Upper lobe of left lung (tissue), 6 donors: Measurements from ENCODE around the gene CHRM3. TPM values are rescaled to one million over a fixed set of nuclear protein-coding genes. Genes with fewer than 3 reads are reported as not detected.
A peak's percentile ranks its signal among the peaks of the same experiment; 100 is the strongest.
"Not testable (repeated sequence)": the region's sequence is repeated elsewhere in the genome, so short reads cannot be mapped to it uniquely, and the experiment has no call there.

Source experiments
- ATAC-seq, 2 donors: fragments of 200-7000 bp; cut with Tn5 transposase; one replicate each; pipeline ENCODE4 v1.9.1; 2022; ENCODE audit warnings: mild to moderate bottlenecking in 2 of 2, moderate library complexity in 2 of 2; ENCODE audit not compliant: low FRiP score in 2 of 2
- DNase-seq, 2 donors: peaks; one replicate each; pipeline ENCODE4 v3.0.0-alpha.2; 2019 to 2020
- H3K27ac ChIP-seq, 4 donors: fragments of 200-600 bp; sonication (generic); one replicate each; pipeline ENCODE4 v1.5.1; 2016 to 2019
- H3K27me3 ChIP-seq, 4 donors: fragments of 200-600 bp; sonication (generic); one replicate each; pipeline ENCODE4 v1.5.1; 2017 to 2019
- H3K36me3 ChIP-seq, 4 donors: fragments of 200-600 bp; sonication (generic); one replicate each; pipeline ENCODE4 v1.5.1; 2016 to 2019
- H3K4me1 ChIP-seq, 4 donors: fragments of 200-600 bp; sonication (generic); one replicate each; pipeline ENCODE4 v1.5.1; 2018 to 2019
- H3K4me3 ChIP-seq, 4 donors: fragments of 200-600 bp; sonication (generic); one replicate each; pipeline ENCODE4 v1.5.1; 2017 to 2019; ENCODE audit warnings: mild to moderate bottlenecking in 2 of 4, moderate library complexity in 1 of 4
- H3K9me3 ChIP-seq, 4 donors: fragments of 200-600 bp; sonication (generic); one replicate each; pipeline ENCODE4 v1.5.1; 2018 to 2019
- EP300 ChIP-seq, 4 donors: sonication (generic); formaldehyde crosslinking; IDR thresholded peaks; one replicate each; pipeline ENCODE4 v1.5.1; 2017; ENCODE audit warnings: antibody characterized with exemption in 4 of 4, control low read depth in 2 of 4
- POLR2A ChIP-seq, 4 donors: fragments of 450-650 bp; IDR thresholded peaks; one replicate each; pipeline ENCODE4 v1.5.1; 2016 to 2017; ENCODE audit warnings: antibody characterized with exemption in 4 of 4, mild to moderate bottlenecking in 2 of 4
- POLR2AphosphoS5 ChIP-seq, 2 donors: sonication (generic); formaldehyde crosslinking; IDR thresholded peaks; one replicate each; pipeline ENCODE4 v1.5.1; 2017; ENCODE audit warnings: antibody characterized with exemption in 2 of 2
- WGBS, 2 donors: methylation state at CpG; one replicate each; pipeline ENCODE4 v1.1.5; 2017 to 2018; 5-methylcytosine and 5-hydroxymethylcytosine counted together
- total RNA-seq, 6 donors: library from RNA; depleted of rRNA in 4 of 6; stranded (reverse); fragments of >200 nt in 4 of 6; gene quantifications; one replicate each; pipeline versions ENCODE4 v1.1.0 to v1.2.1, GENCODE V29; 2016 to 2021
- TF ChIP-seq, protein P1 (sequence below), 6 experiments: fragments of 450-650 bp in 4 of 6; fragments of 200-600 bp in 2 of 6; sonication (generic) in 2 of 6; IDR thresholded peaks; one replicate each; pipeline ENCODE4 v1.5.1; 2016 to 2019; ENCODE audit warnings: antibody characterized with exemption in 6 of 6
- donor health status: DM: no; HTN: no; CAD: no; lungs with moderate emphysema.
- donor health status: DM: no; HTN: yes; CAD: no; lungs with severe emphysema.

The CHRM3 gene
- total RNA-seq, 6 donors from 2014 or later, result 3.1 to 9.7 (median 5.6) TPM

DNA sequence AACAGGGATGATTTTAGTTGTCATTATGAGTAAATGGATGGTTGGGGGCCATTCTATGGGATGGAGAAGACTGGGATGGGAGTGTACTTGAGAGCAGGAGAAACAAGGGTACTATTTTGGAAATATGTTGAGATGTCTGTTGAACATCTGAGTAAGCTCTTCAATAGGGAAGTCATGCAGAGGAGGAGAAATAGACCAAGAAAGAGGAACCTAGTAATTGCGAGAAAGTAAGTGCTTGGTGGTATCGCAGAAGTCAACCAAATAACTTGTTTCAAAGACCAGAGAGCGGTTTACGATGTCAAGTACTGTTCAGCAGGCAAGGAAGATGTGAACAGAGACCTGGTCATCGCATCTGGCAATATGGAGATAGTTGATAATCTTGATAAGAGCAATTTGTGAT lies 22.4 kb upstream of the CHRM3 start:
- DNase-seq, result no peak
- Histone ChIP-seq H3K27me3 (no peaks in the 10 kb centered on the region), H3K27ac (no peak overlapping the region), H3K9me3 (no peaks in the 10 kb centered on the region), H3K36me3 (no peaks in the 10 kb centered on the region), H3K4me3 (no peak overlapping the region), H3K4me1 (no peaks in the 10 kb centered on the region)
- WGBS, 2 donors, result 70 to 86% methylated on average over 5 of the region's 5 CpGs
- peak in 1 of 2 donors; percentile 23 for ATAC-seq
- TF ChIP-seq POLR2A (IDR thresholded peaks at IDR 0.05) (no peak), POLR2AphosphoS5 (IDR thresholded peaks at IDR 0.05) (no peak), EP300 (IDR thresholded peaks at IDR 0.05) (no peak)
- TF ChIP-seq, protein P1, sequence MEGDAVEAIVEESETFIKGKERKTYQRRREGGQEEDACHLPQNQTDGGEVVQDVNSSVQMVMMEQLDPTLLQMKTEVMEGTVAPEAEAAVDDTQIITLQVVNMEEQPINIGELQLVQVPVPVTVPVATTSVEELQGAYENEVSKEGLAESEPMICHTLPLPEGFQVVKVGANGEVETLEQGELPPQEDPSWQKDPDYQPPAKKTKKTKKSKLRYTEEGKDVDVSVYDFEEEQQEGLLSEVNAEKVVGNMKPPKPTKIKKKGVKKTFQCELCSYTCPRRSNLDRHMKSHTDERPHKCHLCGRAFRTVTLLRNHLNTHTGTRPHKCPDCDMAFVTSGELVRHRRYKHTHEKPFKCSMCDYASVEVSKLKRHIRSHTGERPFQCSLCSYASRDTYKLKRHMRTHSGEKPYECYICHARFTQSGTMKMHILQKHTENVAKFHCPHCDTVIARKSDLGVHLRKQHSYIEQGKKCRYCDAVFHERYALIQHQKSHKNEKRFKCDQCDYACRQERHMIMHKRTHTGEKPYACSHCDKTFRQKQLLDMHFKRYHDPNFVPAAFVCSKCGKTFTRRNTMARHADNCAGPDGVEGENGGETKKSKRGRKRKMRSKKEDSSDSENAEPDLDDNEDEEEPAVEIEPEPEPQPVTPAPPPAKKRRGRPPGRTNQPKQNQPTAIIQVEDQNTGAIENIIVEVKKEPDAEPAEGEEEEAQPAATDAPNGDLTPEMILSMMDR (IDR thresholded peaks at IDR 0.05), result no peak

DNA sequence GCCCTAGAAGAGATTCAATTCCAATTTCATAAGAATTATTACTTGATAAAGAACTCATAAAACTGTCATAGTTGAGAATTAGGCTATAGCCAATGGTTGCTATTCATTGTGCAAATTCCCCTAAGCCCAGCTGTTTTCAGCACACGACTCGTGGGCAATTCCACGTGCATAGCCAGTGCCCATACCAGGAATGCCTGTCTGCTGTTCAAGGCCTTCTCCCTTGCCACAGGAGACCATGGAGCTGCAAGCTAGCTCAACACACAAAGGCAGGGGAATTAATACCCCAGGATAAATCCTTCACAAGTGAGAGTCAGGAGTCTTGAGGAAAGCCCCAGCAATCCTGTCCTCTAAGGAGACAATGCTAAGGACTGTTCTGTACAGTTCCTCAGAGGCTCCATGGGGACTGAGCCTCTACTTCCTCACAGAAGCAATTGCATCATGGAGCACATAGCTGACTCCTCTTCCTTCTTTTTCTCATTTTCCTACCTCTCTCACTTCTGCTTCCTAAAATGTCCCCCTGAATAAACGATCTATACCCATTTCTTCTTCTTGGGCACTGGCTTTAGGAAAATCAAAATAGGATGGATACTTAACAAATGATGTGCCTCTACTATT lies 19.1 kb upstream of the CHRM3 start:
- Histone ChIP-seq H3K4me1 (no peaks in the 10 kb centered on the region), H3K36me3 (no peaks in the 10 kb centered on the region), H3K27ac (no peak overlapping the region), H3K9me3 (no peaks in the 10 kb centered on the region), H3K4me3 (no peak overlapping the region), H3K27me3 (no peaks in the 10 kb centered on the region)
- TF ChIP-seq POLR2A (IDR thresholded peaks at IDR 0.05) (no peak), POLR2AphosphoS5 (IDR thresholded peaks at IDR 0.05) (no peak), EP300 (IDR thresholded peaks at IDR 0.05) (no peak)
- TF ChIP-seq, protein P1 (IDR thresholded peaks at IDR 0.05), result no peak
- no peak for DNase-seq
- ATAC-seq, result peak in 1 of 2 donors; percentile 68
- 82 to 88% methylated on average over 4 of the region's 4 CpGs for WGBS, 2 donors

DNA sequence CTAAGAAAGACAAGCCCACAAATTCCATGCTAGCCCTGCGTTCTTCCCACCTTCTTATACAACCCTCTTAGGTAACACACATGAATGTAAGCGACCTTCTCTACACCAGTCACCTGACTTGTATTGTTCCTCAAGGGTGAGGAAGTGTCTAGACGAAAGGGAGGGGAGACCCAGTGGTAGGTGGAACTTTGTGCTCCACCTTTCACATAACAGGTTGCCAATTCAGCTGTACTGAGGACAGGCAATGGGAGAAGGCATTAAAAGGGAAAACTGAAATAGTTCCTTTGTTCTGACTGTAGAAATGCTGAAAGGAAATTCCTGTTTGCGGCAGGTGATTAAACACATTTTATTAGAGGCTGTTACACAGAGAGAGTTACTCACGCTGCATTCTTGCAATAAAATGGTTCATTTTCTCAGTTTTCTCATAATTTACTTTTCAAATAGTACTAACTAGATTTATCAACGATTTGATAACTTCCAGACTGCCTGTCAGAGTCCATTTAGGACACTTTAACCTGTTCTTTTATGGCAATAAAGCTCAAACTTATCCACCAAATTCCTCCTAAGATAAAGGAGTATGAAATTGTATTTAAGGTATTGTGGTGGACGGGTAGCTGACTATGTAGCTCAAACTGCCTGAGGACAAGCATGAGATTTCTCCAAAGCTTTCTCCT lies 17.8 kb upstream of the CHRM3 start:
- Histone ChIP-seq H3K4me1 (no peaks in the 10 kb centered on the region), H3K9me3 (no peaks in the 10 kb centered on the region), H3K27ac (no peak overlapping the region), H3K27me3 (no peaks in the 10 kb centered on the region), H3K4me3 (no peak overlapping the region), H3K36me3 (no peaks in the 10 kb centered on the region)
- no peak for ATAC-seq
- WGBS, 2 donors, result 56% methylated on average over 7 of the region's 7 CpGs
- TF ChIP-seq, protein P1 (IDR thresholded peaks at IDR 0.05), result no peak
- no peak for TF ChIP-seq POLR2A (IDR thresholded peaks at IDR 0.05)
- TF ChIP-seq EP300 (IDR thresholded peaks at IDR 0.05), result no peak
- no peak for TF ChIP-seq POLR2AphosphoS5 (IDR thresholded peaks at IDR 0.05)
- DNase-seq, result no peak

DNA sequence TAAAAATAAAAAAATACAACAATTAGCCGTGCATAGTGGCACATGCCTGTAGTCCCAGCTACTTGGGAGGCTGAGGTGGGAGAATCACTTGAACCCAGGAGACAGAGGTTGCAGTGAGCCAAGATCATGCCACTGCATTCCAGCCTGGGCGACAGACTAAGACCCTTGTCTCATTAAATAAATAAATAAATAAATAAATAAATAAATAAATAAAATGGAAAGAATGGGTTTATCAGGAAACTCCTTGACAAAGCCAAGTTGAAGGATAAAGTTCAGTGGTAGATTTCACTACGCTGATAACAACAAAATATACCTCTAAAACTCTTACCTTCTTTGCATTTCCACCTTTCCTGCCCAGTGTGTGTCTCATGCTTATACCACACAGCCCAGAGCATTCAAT lies 15.5 kb upstream of the CHRM3 start:
- not testable (repeated sequence) for DNase-seq, H3K27ac ChIP-seq, H3K4me3 ChIP-seq, ATAC-seq, H3K36me3 ChIP-seq, H3K9me3 ChIP-seq, H3K4me1 ChIP-seq, H3K27me3 ChIP-seq
- WGBS, 2 donors, result 62 to 74% methylated on average over 3 of the region's 3 CpGs

DNA sequence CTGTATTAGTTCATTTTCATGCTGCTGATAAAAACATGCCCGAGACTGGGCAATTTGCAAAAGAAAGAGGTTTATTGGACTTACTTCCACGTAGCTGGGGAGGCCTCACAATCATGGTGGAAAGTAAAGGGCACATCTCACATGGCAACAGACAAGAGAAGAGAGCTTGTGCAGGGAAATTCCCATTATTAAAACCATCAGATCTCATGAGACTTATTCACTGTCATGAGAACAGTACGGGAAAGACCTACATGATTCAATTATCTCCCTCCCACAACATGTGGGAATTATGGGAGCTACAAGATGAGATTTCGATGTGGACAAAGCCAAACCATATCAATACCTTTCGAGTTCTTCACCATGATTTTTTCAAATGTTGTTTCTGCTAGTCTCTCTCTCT lies 3.7 kb upstream of the CHRM3 start:
- 90 to 93% methylated on average over 5 of the region's 5 CpGs for WGBS, 2 donors
- ATAC-seq, result no peak
- TF ChIP-seq, protein P1 (IDR thresholded peaks at IDR 0.05), result no peak
- TF ChIP-seq POLR2AphosphoS5 (IDR thresholded peaks at IDR 0.05), result no peak
- no peak for TF ChIP-seq POLR2A (IDR thresholded peaks at IDR 0.05)
- no peak for TF ChIP-seq EP300 (IDR thresholded peaks at IDR 0.05)

More for the DNA sequence above, 3.7 kb upstream of the CHRM3 start:
- no peak for DNase-seq
- Histone ChIP-seq H3K4me1 (peaks cover 17 to 20% (median 17%) of the 10 kb centered on the region in 4 donors), H3K27me3 (peaks cover 0 to 18% (median 4%) of the 10 kb centered on the region in 4 donors), H3K4me3 (no peak overlapping the region), H3K36me3 (no peaks in the 10 kb centered on the region), H3K9me3 (no peaks in the 10 kb centered on the region), H3K27ac (no peak overlapping the region)
